ENCODE data around the gene BCOR. TPM values are rescaled to one million over a fixed set of nuclear protein-coding genes. Genes with fewer than 3 reads are reported as not detected.

Gene BCOR
- total RNA-seq, 2 donors from 2014 or later = 24.7 to 29.1 TPM

- Mint-ChIP-seq H3K27ac (no peak overlapping the region), H3K36me3 (ENCODE audit: low read depth) (no peaks in the 10 kb centered on the region), H3K27me3 (no peaks in the 10 kb centered on the region), H3K4me1 (peaks cover 6% of the 10 kb centered on the region), H3K4me3 (peak overlapping the region; percentile 83)
- no peaks in the 10 kb centered on the region for H3K9me3 ChIP-seq (ENCODE audit: control insufficient read depth, low read length, poor library complexity, severe bottlenecking)
- ATAC-seq (no peak), DNase-seq (no peak)
These were observed 9.8 kb upstream of the BCOR start for GRCh38 chrX:40107291-40108161.

GRCh38 chrX:40106676-40107290 lies 9.0 kb upstream of the BCOR start:
- Mint-ChIP-seq H3K4me1 (peaks cover 6% of the 10 kb centered on the region), H3K36me3 (ENCODE audit: low read depth) (no peaks in the 10 kb centered on the region), H3K27me3 (no peaks in the 10 kb centered on the region), H3K27ac (peak overlapping the region; percentile 49), H3K4me3 (peak overlapping the region; percentile 83)
- no peak for ATAC-seq
- DNase-seq = no peak
- H3K9me3 ChIP-seq (ENCODE audit: control insufficient read depth, low read length, poor library complexity, severe bottlenecking) = no peaks in the 10 kb centered on the region

- peak; percentile 59 for ATAC-seq
- DNase-seq = peak; percentile 34 to 64 (median 60)
- Mint-ChIP-seq H3K27me3 (no peaks in the 10 kb centered on the region), H3K4me3 (peak overlapping the region; percentile 83), H3K36me3 (ENCODE audit: low read depth) (no peaks in the 10 kb centered on the region), H3K4me1 (peaks cover 6% of the 10 kb centered on the region), H3K27ac (peak overlapping the region; percentile 49)
- H3K9me3 ChIP-seq (ENCODE audit: control insufficient read depth, low read length, poor library complexity, severe bottlenecking) = no peaks in the 10 kb centered on the region
These were observed 8.3 kb upstream of the BCOR start for GRCh38 chrX:40105835-40106675.

- peaks cover 6% of the 10 kb centered on the region for H3K4me1 Mint-ChIP-seq
- H3K9me3 ChIP-seq (ENCODE audit: control insufficient read depth, low read length, poor library complexity, severe bottlenecking) = no peaks in the 10 kb centered on the region
- ATAC-seq (peak; percentile 46), DNase-seq (no peak)
- no peak overlapping the region for H3K27ac Mint-ChIP-seq
- no peaks in the 10 kb centered on the region for H3K27me3 Mint-ChIP-seq
- no peaks in the 10 kb centered on the region for H3K36me3 Mint-ChIP-seq (ENCODE audit: low read depth)
- H3K4me3 Mint-ChIP-seq = peak overlapping the region; percentile 83
These were observed 7.5 kb upstream of the BCOR start for GRCh38 chrX:40104985-40105834.

GRCh38 chrX:40104630-40104984 lies 6.8 kb upstream of the BCOR start:
- no peak for DNase-seq
- H3K27ac Mint-ChIP-seq = no peak overlapping the region
- H3K4me1 Mint-ChIP-seq = peaks cover 6% of the 10 kb centered on the region
- H3K36me3 Mint-ChIP-seq (ENCODE audit: low read depth) = no peaks in the 10 kb centered on the region
- H3K4me3 Mint-ChIP-seq = peak overlapping the region; percentile 21
- no peaks in the 10 kb centered on the region for H3K9me3 ChIP-seq (ENCODE audit: control insufficient read depth, low read length, poor library complexity, severe bottlenecking)
- ATAC-seq = peak; percentile 12
- H3K27me3 Mint-ChIP-seq = no peaks in the 10 kb centered on the region

GRCh38 chrX:40103565-40104323 lies 6.0 kb upstream of the BCOR start:
- Mint-ChIP-seq H3K36me3 (ENCODE audit: low read depth) (no peaks in the 10 kb centered on the region), H3K4me1 (peaks cover 9% of the 10 kb centered on the region), H3K27me3 (no peaks in the 10 kb centered on the region), H3K4me3 (no peak overlapping the region), H3K27ac (no peak overlapping the region)
- ATAC-seq (no peak), DNase-seq (no peak)
- H3K9me3 ChIP-seq (ENCODE audit: control insufficient read depth, low read length, poor library complexity, severe bottlenecking) = no peaks in the 10 kb centered on the region

- Mint-ChIP-seq H3K4me3 (no peak overlapping the region), H3K4me1 (peaks cover 7% of the 10 kb centered on the region), H3K27ac (no peak overlapping the region), H3K36me3 (ENCODE audit: low read depth) (no peaks in the 10 kb centered on the region), H3K27me3 (no peaks in the 10 kb centered on the region)
- ATAC-seq (no peak), DNase-seq (no peak)
- no peaks in the 10 kb centered on the region for H3K9me3 ChIP-seq (ENCODE audit: control insufficient read depth, low read length, poor library complexity, severe bottlenecking)
These were observed 4.9 kb upstream of the BCOR start for GRCh38 chrX:40102393-40103381.

- no peak for ATAC-seq
- H3K4me3 Mint-ChIP-seq = no peak overlapping the region
- peaks cover 4% of the 10 kb centered on the region for H3K4me1 Mint-ChIP-seq
These were observed 3.7 kb upstream of the BCOR start for GRCh38 chrX:40101430-40101802.

GRCh38 chrX:40100537-40101429 lies 3.0 kb upstream of the BCOR start:
- Mint-ChIP-seq H3K4me1 (peaks cover 3% of the 10 kb centered on the region), H3K36me3 (ENCODE audit: low read depth) (no peaks in the 10 kb centered on the region), H3K27ac (no peak overlapping the region), H3K4me3 (no peak overlapping the region), H3K27me3 (no peaks in the 10 kb centered on the region)
- H3K9me3 ChIP-seq (ENCODE audit: control insufficient read depth, low read length, poor library complexity, severe bottlenecking) = no peaks in the 10 kb centered on the region
- DNase-seq = no peak
- ATAC-seq = no peak

More at GRCh38 chrX:40101430-40101802, 3.7 kb upstream of the BCOR start:
- no peaks in the 10 kb centered on the region for H3K27me3 Mint-ChIP-seq
- no peak for DNase-seq
- H3K27ac Mint-ChIP-seq = no peak overlapping the region
- H3K9me3 ChIP-seq (ENCODE audit: control insufficient read depth, low read length, poor library complexity, severe bottlenecking) = no peaks in the 10 kb centered on the region
- H3K36me3 Mint-ChIP-seq (ENCODE audit: low read depth) = no peaks in the 10 kb centered on the region

- no peaks in the 10 kb centered on the region for H3K27me3 Mint-ChIP-seq
- no peaks in the 10 kb centered on the region for H3K9me3 ChIP-seq (ENCODE audit: control insufficient read depth, low read length, poor library complexity, severe bottlenecking)
- no peak for DNase-seq
- H3K36me3 Mint-ChIP-seq (ENCODE audit: low read depth) = no peaks in the 10 kb centered on the region
- ATAC-seq = no peak
- H3K27ac Mint-ChIP-seq = no peak overlapping the region
- H3K4me3 Mint-ChIP-seq = no peak overlapping the region
- H3K4me1 Mint-ChIP-seq = peaks cover 6% of the 10 kb centered on the region
These were observed 2.4 kb upstream of the BCOR start for GRCh38 chrX:40100141-40100536.
